DND-41 (cell line): Measurements from ENCODE around the gene SOX5.

Experiments used
- ATAC-seq: fragments of 200-7000 bp; cut with Tn5 transposase; 3 replicates; pipeline ENCODE4 v1.9.1; 2021; ENCODE audit warnings: low read depth; ENCODE audit not compliant: insufficient read depth
- DNase-seq: peaks from one replicate; pipeline ENCODE4 v3.0.0-alpha.2; 2020
- H2AFZ ChIP-seq: 2 replicates; pipeline ENCODE4 v1.6.0; 2012; ENCODE audit warnings: low read depth, low read length
- H3K27ac ChIP-seq: 2 replicates; pipeline ENCODE4 v1.5.1; 2012; ENCODE audit warnings: low read length, inconsistent platforms
- H3K27me3 ChIP-seq: fragments of 200-600 bp; sonication (generic); 2 replicates; pipeline ENCODE4 v1.6.0; 2012; ENCODE audit warnings: low read length, mild to moderate bottlenecking, inconsistent platforms; ENCODE audit not compliant: insufficient read depth, poor library complexity
- H3K36me3 ChIP-seq: 2 replicates; pipeline ENCODE4 v1.5.1; 2012; ENCODE audit warnings: low read length, inconsistent platforms; ENCODE audit not compliant: insufficient read depth
- H3K4me1 ChIP-seq: 2 replicates; pipeline ENCODE4 v1.5.1; 2012; ENCODE audit warnings: mild to moderate bottlenecking, low read length; ENCODE audit not compliant: insufficient read depth
- H3K4me2 ChIP-seq: 2 replicates; pipeline ENCODE4 v1.6.0; 2012; ENCODE audit warnings: mild to moderate bottlenecking, moderate library complexity, low read length, inconsistent platforms; ENCODE audit not compliant: insufficient read depth
- H3K4me3 ChIP-seq, 2 experiments: fragments of 200-600 bp in 1 of 2; shearing (Covaris generic) in 1 of 2; 2 replicates each; pipeline ENCODE4 v1.5.1; 2012 to 2016; ENCODE audit warnings: inconsistent platforms in 2 of 2, low read length in 2 of 2, mild to moderate bottlenecking in 2 of 2, low read depth in 1 of 2, moderate library complexity in 1 of 2
- H3K79me2 ChIP-seq: 2 replicates; pipeline ENCODE4 v1.6.0; 2012; ENCODE audit warnings: low read length, inconsistent platforms; ENCODE audit not compliant: insufficient read depth
- H3K9ac ChIP-seq: 2 replicates; pipeline ENCODE4 v1.6.0; 2012; ENCODE audit warnings: low read depth, mild to moderate bottlenecking, inconsistent platforms, low read length, moderate library complexity
- H3K9me3 ChIP-seq: 2 replicates; pipeline ENCODE4 v1.5.1; 2012; ENCODE audit warnings: low read length, moderate library complexity, mild to moderate bottlenecking, inconsistent platforms; ENCODE audit not compliant: insufficient read depth, severe bottlenecking
- H4K20me1 ChIP-seq: 2 replicates; pipeline ENCODE4 v1.6.0; 2012; ENCODE audit warnings: low read length; ENCODE audit not compliant: insufficient read depth
- EZH2 ChIP-seq: IDR thresholded peaks from 3 replicates; pipeline ENCODE4 v1.6.1; 2012; ENCODE audit warnings: borderline replicate concordance, low read depth, mild to moderate bottlenecking, moderate library complexity, low read length, inconsistent platforms; ENCODE audit not compliant: severe bottlenecking
- TF ChIP-seq, protein P1 (sequence below): IDR thresholded peaks from 2 replicates; pipeline ENCODE4 v1.5.1; 2012; ENCODE audit warnings: borderline replicate concordance, low read length, moderate library complexity, mild to moderate bottlenecking; ENCODE audit not compliant: poor library complexity, severe bottlenecking; ENCODE audit errors: extremely low read depth

SOX5 gene

DNA sequence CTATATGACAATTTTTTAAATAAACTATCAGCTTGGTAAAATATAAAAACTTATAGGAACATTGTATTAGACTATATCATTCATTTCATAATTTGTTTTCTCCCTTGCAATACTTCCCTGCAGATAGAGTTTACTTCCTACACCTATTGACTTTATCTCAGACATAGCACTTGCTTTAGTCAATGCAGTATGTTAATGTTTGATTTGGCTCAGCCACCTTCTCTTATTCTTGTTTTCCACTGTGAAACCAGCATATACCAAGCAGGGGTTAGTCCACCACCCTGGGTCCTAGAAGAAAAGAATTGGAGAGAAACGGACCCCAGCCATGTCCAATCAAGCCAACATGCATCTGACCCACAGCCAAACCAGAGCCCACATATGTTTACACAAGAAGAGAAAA lies 10.4 kb upstream of the SOX5 start:
- H3K9ac ChIP-seq = no peak overlapping the region
- ATAC-seq = no peak
- no peaks in the 10 kb centered on the region for H3K79me2 ChIP-seq
- H2AFZ ChIP-seq = no peak overlapping the region
- no peaks in the 10 kb centered on the region for H4K20me1 ChIP-seq
- H3K36me3 ChIP-seq = no peaks in the 10 kb centered on the region
- no peaks in the 10 kb centered on the region for H3K4me1 ChIP-seq
- no peak overlapping the region for H3K27ac ChIP-seq
- H3K4me2 ChIP-seq = no peak overlapping the region
- no peak for TF ChIP-seq EZH2
- TF ChIP-seq, protein P1, sequence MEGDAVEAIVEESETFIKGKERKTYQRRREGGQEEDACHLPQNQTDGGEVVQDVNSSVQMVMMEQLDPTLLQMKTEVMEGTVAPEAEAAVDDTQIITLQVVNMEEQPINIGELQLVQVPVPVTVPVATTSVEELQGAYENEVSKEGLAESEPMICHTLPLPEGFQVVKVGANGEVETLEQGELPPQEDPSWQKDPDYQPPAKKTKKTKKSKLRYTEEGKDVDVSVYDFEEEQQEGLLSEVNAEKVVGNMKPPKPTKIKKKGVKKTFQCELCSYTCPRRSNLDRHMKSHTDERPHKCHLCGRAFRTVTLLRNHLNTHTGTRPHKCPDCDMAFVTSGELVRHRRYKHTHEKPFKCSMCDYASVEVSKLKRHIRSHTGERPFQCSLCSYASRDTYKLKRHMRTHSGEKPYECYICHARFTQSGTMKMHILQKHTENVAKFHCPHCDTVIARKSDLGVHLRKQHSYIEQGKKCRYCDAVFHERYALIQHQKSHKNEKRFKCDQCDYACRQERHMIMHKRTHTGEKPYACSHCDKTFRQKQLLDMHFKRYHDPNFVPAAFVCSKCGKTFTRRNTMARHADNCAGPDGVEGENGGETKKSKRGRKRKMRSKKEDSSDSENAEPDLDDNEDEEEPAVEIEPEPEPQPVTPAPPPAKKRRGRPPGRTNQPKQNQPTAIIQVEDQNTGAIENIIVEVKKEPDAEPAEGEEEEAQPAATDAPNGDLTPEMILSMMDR = no peak
- DNase-seq = no peak
- no peaks in the 10 kb centered on the region for H3K27me3 ChIP-seq
- no peaks in the 10 kb centered on the region for H3K9me3 ChIP-seq
- no peak overlapping the region for H3K4me3 ChIP-seq

DNA sequence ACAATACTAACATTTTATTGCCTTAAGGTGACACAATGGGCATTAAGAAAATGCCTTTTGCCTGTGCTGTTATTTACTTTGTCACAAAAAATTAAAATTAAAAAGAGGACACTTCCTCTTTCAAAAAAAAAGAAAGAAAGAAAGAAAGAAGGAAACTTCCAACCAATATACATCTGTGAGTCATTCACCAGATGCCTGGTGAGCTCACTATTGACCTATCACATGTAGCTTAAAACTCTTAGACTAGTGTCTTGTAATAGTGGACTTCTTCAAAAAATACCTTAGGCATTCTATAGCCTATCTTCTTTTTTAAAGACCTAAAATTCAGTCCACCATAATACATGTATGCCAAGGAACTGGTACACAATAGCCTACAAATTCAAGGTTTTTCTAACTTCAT lies 4.9 kb upstream of the SOX5 start:
- Histone ChIP-seq H3K9me3 (no peaks in the 10 kb centered on the region), H3K4me3 (no peak overlapping the region), H4K20me1 (no peaks in the 10 kb centered on the region), H3K9ac (no peak overlapping the region), H3K27ac (no peak overlapping the region), H3K4me1 (no peaks in the 10 kb centered on the region), H2AFZ (no peak overlapping the region), H3K4me2 (no peak overlapping the region), H3K79me2 (no peaks in the 10 kb centered on the region), H3K36me3 (no peaks in the 10 kb centered on the region), H3K27me3 (no peaks in the 10 kb centered on the region)
- DNase-seq = no peak
- TF ChIP-seq EZH2 = no peak
- TF ChIP-seq, protein P1 = no peak
- ATAC-seq = no peak

DNA sequence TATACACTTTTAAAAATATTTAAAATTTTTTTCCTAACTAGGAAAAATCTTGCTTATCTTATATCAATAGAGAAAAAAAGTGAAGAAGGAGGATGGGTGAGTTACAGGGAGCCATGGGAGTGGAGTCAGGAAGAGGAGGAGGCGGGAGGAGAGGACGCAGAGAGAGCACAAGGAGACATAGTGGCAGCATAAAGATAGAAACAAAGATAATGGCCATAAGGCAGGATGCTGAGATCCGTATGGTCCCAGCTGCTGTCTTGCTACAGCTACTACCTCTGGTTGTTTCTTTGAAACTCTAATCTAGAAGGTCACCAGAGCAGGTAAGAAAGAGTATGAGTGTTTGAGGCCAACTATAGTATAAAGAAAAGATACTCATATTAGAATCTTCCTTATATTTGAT lies 2.6 kb upstream of the SOX5 start:
- Histone ChIP-seq H3K27me3 (no peaks in the 10 kb centered on the region), H4K20me1 (no peaks in the 10 kb centered on the region), H3K27ac (no peak overlapping the region), H2AFZ (no peak overlapping the region), H3K4me3 (no peak overlapping the region), H3K4me2 (no peak overlapping the region), H3K9me3 (no peaks in the 10 kb centered on the region), H3K36me3 (no peaks in the 10 kb centered on the region), H3K9ac (no peak overlapping the region), H3K79me2 (no peaks in the 10 kb centered on the region), H3K4me1 (no peaks in the 10 kb centered on the region)
- no peak for TF ChIP-seq EZH2
- TF ChIP-seq, protein P1 = no peak
- no peak for DNase-seq
- no peak for ATAC-seq
